ENCODE results near the gene AQP5.

The AQP5 gene

DNA sequence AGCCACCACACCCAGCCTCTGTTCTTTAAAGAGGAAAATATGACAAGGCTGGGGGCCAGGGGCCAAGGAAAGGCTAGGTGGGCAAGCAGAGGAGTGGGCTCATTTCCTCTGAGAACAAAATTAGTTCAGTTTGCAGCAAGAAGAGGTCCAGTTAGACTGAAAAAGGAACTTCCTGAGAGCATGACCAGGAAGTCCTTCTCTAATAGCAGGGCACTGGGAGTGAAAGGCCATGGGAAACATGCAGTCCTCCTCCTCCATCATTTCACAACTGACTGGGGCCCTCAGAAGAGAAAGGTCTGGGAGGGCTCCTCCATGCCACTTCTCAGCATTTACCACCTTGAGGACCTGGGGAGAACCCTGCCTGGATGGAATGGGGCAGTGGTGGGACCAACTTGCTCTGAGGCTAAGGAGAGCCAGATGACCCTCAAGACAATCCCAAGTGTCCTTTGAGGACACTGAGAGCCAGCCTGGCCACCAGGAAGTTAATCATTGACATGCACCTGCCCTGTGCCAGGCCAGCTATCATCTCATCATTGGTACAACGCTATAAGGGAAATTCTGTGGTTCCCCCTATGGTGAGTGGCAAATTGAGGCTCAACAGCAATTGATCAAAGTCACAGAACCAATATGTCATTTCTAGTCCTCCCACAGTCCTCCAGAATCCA, 9.1 kb upstream of the AQP5 start:
- peaks cover 50 to 68% (median 65%) of the 10 kb centered on the region in 10 experiments for H3K4me1 ChIP-seq
- peak overlapping the region in 9 of 11 experiments; percentile 41 to 87 (median 67); a peak in 15 of 22 replicates for H3K4me2 ChIP-seq
- H3K36me3 ChIP-seq = no peaks in the 10 kb centered on the region
- H3K27me3 ChIP-seq = peaks cover 43 to 52% (median 48%) of the 10 kb centered on the region in 11 experiments
- peaks cover 0 to 38% (median 0%) of the 10 kb centered on the region in 11 experiments; a peak in 7 of 22 replicates for H4K20me1 ChIP-seq
- no peak overlapping the region for H3K27ac ChIP-seq
- H3K9me3 ChIP-seq (replicated peaks in 1 of 11) = no peaks in the 10 kb centered on the region
- no peak overlapping the region for H3K9ac ChIP-seq
- no peak overlapping the region for H3K4me3 ChIP-seq
- no peak for TF ChIP-seq Cebpa-rat (IDR thresholded peaks at IDR 0.05)

GRCh38 chr12:49953151-49953550, 8.5 kb upstream of the AQP5 start:
- peaks cover 50 to 59% (median 54%) of the 10 kb centered on the region in 11 experiments for H3K27me3 ChIP-seq
- no peaks in the 10 kb centered on the region for H3K9me3 ChIP-seq (replicated peaks in 1 of 11)
- peaks cover 50 to 73% (median 66%) of the 10 kb centered on the region in 10 experiments for H3K4me1 ChIP-seq
- TF ChIP-seq Cebpa-rat (IDR thresholded peaks at IDR 0.05) = no peak
- H3K27ac ChIP-seq = no peak overlapping the region
- H3K4me2 ChIP-seq = peak overlapping the region in 10 of 11 experiments; percentile 28 to 87 (median 56); a peak in 16 of 22 replicates
- H3K9ac ChIP-seq = no peak overlapping the region
- H3K36me3 ChIP-seq = no peaks in the 10 kb centered on the region
- H3K4me3 ChIP-seq = no peak overlapping the region
- peaks cover 0 to 38% (median 0%) of the 10 kb centered on the region in 11 experiments; a peak in 7 of 22 replicates for H4K20me1 ChIP-seq

DNA sequence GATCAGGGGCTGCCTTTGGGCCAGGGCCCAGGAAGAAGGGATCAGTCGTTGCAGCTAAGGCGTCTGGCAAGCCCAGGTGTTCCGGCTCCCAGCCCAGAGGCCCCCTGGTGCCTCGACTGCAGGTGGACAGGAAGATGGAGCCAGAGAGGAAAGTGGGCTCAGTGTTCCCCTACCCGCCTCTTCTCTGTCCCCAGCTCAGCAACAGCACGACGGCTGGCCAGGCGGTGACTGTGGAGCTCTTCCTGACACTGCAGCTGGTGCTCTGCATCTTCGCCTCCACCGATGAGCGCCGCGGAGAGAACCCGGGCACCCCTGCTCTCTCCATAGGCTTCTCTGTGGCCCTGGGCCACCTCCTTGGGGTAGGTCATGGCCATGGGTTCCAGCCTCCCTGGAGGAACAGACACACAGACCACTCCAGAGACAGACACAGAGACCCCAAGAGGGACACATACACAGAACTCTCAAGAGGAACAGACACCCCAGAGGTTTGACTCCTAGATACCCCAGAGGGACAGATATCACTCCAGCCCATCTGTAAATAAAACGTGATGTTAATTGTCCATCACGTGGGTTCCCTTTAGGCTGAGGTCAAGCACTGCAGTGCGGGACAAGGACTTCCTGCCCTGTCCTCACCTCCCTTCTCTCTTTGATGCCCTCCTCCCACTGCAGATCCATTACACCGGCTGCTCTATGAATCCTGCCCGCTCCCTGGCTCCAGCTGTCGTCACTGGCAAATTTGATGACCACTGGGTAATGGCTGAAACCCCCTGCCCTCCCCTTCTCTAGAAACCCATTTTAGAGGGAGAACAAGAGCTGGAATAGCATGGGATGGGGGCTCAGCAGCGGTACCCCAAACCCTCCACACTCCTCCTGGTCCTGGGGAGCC, 7.5 kb upstream of the AQP5 start:
- peaks cover 54 to 83% (median 59%) of the 10 kb centered on the region in 10 experiments for H3K4me1 ChIP-seq
- H3K27me3 ChIP-seq = peaks cover 60 to 69% (median 65%) of the 10 kb centered on the region in 11 experiments
- H3K9me3 ChIP-seq (replicated peaks in 1 of 11) = no peaks in the 10 kb centered on the region
- H3K9ac ChIP-seq = no peak overlapping the region
- H3K4me2 ChIP-seq = peak overlapping the region in 10 of 11 experiments; percentile 2 to 87 (median 52); a peak in 17 of 22 replicates
- no peak overlapping the region for H3K27ac ChIP-seq
- H3K4me3 ChIP-seq = no peak overlapping the region
- peaks cover 0 to 48% (median 0%) of the 10 kb centered on the region in 11 experiments; a peak in 7 of 22 replicates for H4K20me1 ChIP-seq
- no peak for TF ChIP-seq Cebpa-rat (IDR thresholded peaks at IDR 0.05)
- H3K36me3 ChIP-seq = no peaks in the 10 kb centered on the region

- Histone ChIP-seq H3K9me3 (replicated peaks in 1 of 11) (no peaks in the 10 kb centered on the region), H3K27ac (no peak overlapping the region), H4K20me1 (peaks cover 0 to 52% (median 0%) of the 10 kb centered on the region in 11 experiments; a peak in 7 of 22 replicates), H3K4me3 (peak overlapping the region in 1 of 10 experiments; percentile 12; a peak in 2 of 20 replicates), H3K9ac (no peak overlapping the region), H3K27me3 (peaks cover 70 to 78% (median 74%) of the 10 kb centered on the region in 11 experiments), H3K36me3 (no peaks in the 10 kb centered on the region), H3K4me2 (peak overlapping the region; percentile 43 to 87 (median 76)), H3K4me1 (peaks cover 57 to 93% (median 68%) of the 10 kb centered on the region in 10 experiments)
- TF ChIP-seq Cebpa-rat (IDR thresholded peaks at IDR 0.05) = no peak
Measured at GRCh38 chr12:49954863-49955830, 6.5 kb upstream of the AQP5 start.

DNA sequence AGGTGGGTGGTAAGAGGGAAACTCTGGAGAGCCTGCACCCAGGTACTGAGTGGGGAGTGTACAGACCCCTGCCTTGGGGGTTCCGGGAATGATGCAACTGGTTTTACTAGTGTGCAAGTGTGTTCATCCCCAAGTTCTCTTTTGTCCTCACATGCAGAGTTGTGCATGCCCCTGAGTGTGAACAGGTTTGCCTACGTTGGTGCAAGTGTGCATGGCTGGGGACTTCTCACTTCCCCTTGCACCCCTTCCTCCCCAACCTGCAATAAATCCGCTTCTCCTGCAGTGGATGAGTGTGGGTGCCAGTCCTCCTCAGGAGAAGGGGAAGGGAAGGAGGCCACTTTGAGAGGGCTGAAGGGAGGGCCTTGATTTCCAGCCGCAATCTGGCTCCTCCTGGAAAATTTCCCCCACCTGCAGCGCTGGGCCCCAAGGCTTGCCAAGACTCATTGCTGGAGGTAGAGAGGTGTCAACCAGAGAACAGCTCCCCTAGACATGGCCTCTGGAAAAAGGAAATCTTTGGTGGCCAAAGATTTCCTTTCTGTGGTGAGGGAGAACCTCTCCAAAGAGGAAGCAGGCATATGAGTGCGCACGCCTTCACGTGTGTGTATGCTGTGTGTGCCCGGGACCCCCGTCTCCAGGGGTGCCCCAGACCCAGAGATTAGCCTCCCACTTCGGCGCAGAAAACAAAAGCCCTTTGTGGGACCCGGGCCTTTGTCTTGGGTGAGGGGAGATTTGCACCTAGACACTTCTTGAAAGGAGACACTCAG, 5.6 kb upstream of the AQP5 start:
- Histone ChIP-seq H3K4me3 (peak overlapping the region in 1 of 10 experiments; percentile 12; a peak in 2 of 20 replicates), H3K9ac (no peak overlapping the region), H3K4me1 (peaks cover 59 to 96% (median 72%) of the 10 kb centered on the region in 10 experiments), H3K4me2 (peak overlapping the region; percentile 43 to 87 (median 76)), H4K20me1 (peaks cover 0 to 61% (median 0%) of the 10 kb centered on the region in 11 experiments; a peak in 8 of 22 replicates), H3K36me3 (no peaks in the 10 kb centered on the region), H3K27ac (no peak overlapping the region), H3K27me3 (peaks cover 79 to 88% (median 83%) of the 10 kb centered on the region in 11 experiments), H3K9me3 (replicated peaks in 1 of 11) (no peaks in the 10 kb centered on the region)
- no peak for TF ChIP-seq Cebpa-rat (IDR thresholded peaks at IDR 0.05)

DNA sequence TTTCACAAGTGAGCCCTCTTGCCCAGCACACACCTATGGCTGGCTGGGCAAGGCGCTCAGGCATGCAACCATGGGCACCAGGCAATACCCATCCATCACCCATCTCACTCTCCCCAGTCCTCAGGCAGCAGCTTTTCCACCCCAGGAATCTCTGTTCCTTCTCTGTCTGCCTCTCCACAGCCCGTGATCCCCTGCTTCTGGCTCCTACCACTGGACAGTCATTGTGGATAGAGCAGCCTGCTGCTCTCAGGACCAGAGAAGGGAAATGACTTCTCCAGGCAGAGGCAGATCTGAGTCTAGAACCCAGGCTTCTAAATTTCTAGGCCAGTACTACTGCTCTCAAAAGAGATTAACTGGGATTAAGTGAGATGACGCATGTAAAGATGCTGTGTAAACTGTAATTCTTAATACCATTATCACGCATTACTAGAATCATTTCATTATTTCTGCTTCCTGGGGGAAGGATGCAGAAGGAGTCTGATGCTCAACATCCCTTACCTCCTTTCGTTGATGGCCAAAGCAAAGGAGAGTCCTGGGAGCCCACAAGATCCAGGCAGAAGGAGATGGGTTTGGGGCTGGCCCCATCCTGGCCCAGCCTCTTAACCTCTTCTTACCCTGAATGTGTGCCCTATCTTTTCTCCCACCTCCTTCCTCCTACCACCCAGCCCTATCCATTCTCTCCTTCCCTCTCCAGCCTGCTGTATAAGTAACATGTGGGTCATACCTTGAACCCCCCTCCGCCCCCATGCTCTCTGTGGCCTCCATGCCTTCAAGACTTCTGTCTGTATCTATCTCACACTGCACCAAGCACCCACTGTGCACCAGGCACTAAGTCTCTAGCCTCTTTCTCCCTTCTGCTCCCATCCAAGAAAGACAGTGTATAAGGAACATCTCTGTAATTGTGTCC, 4.8 kb upstream of the AQP5 start:
- H3K9me3 ChIP-seq (replicated peaks in 1 of 11) = no peaks in the 10 kb centered on the region
- H3K4me3 ChIP-seq = no peak overlapping the region
- peaks cover 87 to 96% (median 92%) of the 10 kb centered on the region in 11 experiments for H3K27me3 ChIP-seq
- TF ChIP-seq Cebpa-rat (IDR thresholded peaks at IDR 0.05) = no peak
- no peaks in the 10 kb centered on the region for H3K36me3 ChIP-seq
- no peak overlapping the region for H3K27ac ChIP-seq
- H3K4me2 ChIP-seq = peak overlapping the region; percentile 43 to 87 (median 76); a peak in 21 of 22 replicates
- H3K9ac ChIP-seq = no peak overlapping the region
- peaks cover 0 to 65% (median 0%) of the 10 kb centered on the region in 11 experiments; a peak in 8 of 22 replicates for H4K20me1 ChIP-seq
- peaks cover 55 to 92% (median 68%) of the 10 kb centered on the region in 10 experiments for H3K4me1 ChIP-seq

GRCh38 chr12:49957570-49957967, 4.1 kb upstream of the AQP5 start:
- Histone ChIP-seq H3K4me2 (peak overlapping the region in 1 of 11 experiments; percentile 76; a peak in 2 of 22 replicates), H3K9ac (no peak overlapping the region), H3K36me3 (no peaks in the 10 kb centered on the region), H3K27ac (no peak overlapping the region), H4K20me1 (peaks cover 0 to 69% (median 1%) of the 10 kb centered on the region in 11 experiments; a peak in 8 of 22 replicates), H3K4me3 (no peak overlapping the region), H3K27me3 (peaks cover 94 to 100% (median 98%) of the 10 kb centered on the region in 11 experiments), H3K4me1 (peaks cover 49 to 86% (median 63%) of the 10 kb centered on the region in 10 experiments), H3K9me3 (replicated peaks in 1 of 11) (no peaks in the 10 kb centered on the region)
- TF ChIP-seq Cebpa-rat (IDR thresholded peaks at IDR 0.05) = no peak
